Raji (cell line): Measurements from ENCODE around the gene ROR1.

ENCODE experiments used
- POLR2A ChIP-seq: IDR thresholded peaks from 2 replicates; pipeline ENCODE4 v1.6.1; 2011; ENCODE audit warnings: low read depth, low read length, control low read depth; ENCODE audit not compliant: insufficient read depth

ROR1 gene

DNA sequence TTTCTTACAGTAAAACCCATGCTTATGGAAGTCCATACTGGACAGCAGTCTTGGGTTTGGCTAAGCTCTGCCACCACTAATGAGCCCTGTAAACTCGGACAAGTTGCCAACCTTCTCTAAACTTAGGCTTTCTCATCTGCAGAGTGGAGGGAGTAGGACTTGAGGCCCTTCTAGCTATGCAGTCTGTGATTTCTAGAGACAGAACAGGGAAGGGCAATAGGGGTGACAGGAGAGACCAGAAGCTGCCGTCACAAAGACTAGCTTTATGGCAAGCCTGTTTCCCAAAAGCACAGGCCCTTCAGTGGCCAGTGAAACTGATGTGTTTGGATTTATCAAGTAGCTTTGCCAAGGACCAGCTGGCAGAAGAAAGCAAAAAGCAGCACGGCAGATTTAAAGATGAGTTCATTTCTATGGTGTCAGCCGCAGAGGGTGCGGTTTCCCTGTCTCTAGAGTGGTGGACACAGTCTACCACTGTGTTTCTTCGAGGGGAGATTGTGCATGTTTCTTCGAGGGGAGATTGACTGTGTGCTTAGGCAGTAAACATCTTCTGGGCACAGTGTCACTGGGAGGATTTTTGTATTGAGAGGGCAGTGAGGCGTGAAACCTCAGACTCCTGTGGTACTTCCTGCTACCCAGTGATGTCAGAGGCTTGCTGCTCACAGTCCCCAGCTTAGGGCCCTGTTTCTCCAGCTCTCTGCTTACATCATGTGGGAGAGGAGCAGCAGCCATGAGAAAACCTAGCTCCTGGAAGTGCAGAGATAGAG, 119.0 kb downstream of the ROR1 start:
- no peak for TF ChIP-seq POLR2A

DNA sequence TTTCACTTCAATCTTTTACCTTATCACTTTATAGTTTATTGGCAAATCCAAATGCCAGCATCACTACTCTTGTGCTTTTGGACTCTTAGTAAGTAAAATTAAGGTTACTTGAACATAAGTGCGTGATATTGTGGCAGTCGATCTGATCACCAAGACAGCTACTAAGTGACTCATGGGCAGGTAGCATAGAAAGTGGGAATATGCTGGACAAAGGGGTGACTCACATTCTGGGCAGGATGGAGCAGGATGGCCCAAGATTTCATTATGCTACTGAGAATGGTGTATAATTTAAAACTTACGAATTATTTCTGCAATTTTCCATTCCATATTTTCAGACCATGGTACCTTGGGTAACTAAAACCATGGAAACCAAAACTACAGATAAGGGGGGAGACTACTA, 120.2 kb downstream of the ROR1 start:
- no peak for TF ChIP-seq POLR2A

DNA sequence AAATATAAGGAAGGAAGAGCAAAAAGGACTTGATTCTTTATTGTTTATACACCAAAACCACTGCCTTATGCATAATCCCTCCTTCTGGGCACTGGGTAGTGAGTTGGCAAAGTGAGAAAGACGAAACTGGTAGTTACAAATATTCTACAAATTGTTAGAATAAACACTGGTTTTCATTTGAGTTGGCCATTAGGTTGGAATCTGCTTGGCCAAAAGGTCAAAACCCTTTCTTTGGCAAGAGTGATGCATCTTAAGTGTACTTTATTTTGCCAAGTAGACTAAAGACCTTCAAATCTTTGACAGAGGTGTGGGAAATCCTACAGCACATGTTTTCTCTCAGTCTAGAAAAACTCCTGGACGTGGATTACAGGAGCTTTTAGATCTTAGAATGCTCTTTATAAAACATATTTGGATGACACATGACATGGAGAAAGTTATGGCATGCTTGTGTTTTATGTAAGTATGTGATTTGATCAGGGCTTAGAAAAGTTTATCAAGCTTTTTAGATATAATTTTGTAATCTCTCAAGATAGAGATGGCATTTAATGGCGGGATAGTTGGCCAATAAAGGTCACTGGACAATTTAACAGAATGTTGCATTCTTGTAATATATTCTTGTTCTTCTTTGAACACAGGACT, 120.9 kb downstream of the ROR1 start:
- no peak for TF ChIP-seq POLR2A

DNA sequence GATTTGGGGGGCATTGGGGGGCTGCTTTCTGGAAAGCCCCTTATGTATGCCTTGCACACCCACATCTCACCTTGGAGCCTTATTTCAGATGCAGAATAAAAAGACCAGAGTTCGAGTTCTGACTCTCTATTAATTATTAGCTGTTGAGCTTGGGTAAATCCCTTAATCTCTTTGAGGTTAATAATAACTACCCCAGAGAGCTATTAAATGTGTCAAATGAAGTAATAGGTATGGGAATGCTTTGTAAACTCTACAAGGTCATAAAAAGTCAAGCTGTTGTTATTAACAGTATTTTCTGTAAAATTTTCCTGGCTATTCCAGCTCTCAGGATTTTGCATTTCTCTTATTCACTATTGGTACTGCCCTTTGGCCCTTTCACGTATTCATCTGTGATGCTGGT, 122.9 kb downstream of the ROR1 start:
- no peak for TF ChIP-seq POLR2A

DNA sequence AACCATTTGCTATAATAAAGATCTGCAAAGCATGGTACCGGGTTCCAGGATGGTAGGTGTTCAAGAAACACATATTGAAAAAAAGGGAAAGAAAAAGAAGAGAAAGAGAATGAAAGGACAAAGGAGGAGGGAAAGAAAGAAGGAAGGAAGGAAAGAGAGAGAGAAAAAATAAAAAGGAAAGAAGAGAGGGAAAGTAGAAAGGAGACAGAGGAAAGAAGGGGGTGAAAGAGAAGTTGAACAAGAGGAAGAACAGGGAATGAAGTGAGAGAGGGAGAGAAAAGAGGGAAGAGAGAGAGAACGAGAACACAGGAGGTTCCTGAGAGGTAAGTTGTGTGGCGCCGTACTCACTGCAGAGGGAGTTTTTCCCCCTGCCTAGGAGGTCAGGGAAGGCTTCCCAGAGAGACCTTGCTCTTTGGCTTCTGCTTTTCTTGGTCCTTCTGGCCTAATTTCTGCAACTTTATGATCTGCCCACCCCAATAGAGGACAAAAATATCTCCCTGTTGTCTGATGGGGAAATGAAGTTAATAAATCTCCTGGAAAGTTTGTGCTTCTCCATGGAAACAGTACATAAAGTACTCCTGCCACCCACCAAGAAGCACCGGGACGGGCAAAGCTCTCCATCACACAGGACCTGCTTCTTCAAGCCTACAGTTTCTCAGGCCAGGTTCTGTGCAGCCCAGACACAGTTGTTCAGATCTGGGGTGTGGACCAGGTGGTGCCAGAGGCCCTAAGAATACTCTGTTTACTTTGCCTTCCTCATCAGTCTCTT, 124.8 kb downstream of the ROR1 start:
- no peak for TF ChIP-seq POLR2A

DNA sequence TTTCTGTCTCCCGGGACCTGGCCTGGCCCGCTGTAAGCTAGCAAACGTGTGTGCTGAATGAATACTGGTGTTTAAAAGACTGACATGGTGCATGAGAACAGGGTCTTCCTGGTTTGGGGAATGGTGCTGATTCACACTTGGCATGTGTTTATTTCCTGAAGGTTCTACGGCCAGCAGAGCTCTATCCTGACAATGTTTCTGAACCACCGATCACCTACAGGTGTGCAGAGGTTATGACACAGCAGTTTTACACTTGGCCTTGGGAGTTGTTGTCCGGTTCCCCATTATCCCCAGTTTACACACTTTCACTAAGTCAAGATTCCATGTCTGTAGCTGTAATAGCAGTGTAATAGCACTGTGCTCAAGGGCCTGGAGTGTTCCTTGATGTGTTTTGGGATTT, 127.3 kb downstream of the ROR1 start:
- TF ChIP-seq POLR2A, result no peak

DNA sequence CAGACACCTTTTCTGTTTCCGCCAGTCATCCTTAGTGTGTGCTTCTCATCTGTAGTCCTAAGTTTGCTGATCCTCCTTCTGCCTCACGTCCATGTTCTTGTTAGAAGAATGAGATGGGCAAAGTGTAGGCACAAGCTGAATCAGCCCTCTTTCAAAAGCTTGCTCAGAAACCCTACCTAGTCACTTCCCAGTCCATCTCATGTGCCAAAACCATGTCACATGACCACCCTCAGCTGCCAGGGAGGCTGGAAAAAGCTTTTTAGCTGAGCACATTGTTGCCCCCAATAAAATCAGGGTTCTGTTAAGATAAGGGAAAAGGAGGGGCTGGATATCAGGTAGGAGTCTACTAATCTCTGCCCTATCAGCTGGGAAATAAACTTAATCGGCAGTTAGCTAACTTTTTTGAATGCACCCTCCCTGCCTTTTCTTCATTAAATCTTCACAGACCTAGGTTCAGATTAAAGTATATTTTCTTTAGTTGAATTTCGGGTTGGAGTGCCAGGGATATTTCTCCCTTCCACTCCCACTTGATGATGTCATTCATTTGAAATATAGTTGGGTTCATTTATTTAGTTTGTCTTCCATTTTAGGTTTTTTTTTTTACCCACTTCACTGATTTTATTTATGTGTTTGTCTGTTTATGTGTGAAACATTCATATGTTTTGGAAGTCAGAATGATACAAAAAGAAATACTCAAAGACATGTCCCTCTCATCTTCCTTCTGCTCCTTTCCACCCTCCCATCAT, 129.2 kb downstream of the ROR1 start:
- TF ChIP-seq POLR2A, result no peak

DNA sequence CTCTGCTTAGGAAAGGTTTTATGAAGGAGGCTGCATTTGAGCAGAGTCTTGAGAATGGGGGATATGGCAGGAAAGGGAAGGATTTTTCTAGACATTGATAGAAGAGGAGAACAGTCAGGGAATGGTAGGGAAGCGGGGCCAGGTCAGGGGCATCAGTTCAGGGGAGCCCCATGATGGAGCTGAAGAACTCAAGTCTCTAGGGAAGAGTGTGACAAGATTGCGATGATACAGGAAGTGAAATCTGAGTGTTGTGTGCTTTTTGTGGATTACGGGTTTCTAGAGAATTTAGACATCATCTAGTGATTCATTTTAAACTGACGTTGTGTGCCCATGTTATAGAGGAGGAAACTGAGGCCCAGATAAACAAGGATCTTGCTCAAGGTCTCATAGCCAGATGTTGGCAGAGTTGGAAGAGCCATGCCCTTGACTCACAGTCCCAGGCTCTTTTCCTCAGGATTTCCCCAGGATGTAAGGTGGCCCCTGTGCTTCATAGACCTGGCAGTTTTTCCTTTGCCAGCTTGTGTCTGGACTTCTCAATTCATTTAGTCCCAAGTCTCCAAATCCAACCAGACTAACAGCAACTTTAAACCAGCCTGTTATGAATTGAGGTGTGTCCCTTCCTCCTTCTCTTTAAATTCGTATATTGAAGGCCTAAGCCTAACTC, 130.3 kb downstream of the ROR1 start:
- no peak for TF ChIP-seq POLR2A

DNA sequence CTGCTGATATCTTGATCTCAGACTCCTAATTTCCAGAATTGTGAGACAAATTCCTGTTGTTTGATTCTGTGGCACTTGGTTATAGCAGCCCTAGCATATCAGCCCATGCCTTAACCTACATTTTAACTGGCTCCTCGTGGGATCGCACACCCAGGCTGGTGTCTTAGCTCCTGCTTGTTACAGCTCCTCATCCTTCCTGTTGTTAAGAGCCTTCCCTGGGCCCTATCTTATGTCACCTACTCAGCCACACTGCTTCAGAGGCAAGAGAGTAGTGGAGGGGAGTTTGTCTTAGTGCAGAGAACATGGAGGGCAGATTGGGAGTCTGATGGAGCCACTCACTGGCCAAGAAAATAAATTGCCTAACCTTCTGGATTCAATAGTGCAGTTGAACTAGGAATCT, 131.0 kb downstream of the ROR1 start:
- TF ChIP-seq POLR2A, result no peak

DNA sequence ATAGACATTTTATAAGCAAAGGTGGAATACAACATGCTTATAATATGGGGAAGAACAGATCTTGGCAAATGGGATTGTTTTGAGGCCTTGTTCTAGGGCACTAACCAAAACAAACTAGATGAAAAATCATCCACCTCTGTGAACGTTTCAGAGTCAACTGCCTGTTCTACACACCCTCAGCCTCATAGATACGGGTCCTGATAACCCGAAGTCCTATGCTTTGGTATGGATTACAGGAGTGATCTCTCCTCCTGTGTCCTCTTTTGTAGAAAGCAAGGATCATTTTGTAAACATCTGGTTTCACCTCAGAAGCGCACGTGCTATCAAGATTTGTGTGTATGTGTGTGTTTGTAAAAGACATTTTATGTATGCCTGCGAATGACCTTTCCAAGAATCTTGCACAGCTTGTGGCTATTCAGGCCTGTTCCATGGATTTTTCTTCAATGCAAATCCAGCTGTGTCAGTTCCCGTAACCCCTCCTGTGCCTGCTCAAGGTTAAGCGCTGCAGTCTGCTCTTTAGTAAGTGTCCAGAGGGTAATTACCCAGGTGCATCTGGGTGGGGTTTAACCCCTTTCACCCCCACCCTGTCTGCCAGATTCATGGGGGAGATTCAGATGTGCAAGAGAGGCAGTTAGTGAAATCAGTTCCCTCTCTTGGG, 132.4 kb downstream of the ROR1 start:
- TF ChIP-seq POLR2A, result no peak

DNA sequence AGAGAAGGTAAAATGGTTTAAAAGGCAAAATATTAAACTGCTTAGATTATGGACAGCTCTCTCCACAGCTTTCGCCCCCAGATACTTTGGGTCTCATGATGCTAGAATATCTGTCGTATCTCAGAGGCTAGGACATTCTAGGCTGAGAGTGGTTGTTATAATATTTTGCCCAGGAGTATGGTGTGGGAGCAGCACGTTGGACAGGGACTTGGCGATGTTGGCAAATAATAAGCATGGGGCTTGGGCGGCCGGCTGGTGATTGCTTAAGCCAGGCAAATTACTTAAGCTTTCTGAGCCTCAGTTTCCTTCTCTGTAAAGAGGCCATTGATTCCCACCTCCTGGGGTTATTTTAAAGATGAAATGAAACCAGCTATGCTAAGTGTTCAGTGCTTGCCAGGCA, 133.2 kb downstream of the ROR1 start:
- no peak for TF ChIP-seq POLR2A

DNA sequence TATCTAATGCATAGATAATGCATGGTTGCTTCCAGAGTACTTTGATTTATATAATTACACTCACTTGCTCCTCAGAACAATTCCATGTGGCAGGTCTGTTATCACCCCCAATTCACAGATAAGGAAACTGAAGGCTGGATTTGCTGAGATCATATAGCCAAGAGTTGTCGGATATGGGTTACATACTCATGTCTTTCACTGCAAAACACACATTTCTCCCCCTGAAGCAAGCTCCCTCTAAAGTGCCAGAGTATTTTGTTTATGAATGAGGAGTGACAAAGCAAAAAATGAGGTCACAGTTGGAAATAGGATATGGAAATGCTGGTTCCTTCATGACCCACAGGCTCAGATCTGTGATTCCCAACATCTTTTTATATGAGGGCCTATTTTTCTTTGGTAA, 134.2 kb downstream of the ROR1 start:
- no peak for TF ChIP-seq POLR2A

DNA sequence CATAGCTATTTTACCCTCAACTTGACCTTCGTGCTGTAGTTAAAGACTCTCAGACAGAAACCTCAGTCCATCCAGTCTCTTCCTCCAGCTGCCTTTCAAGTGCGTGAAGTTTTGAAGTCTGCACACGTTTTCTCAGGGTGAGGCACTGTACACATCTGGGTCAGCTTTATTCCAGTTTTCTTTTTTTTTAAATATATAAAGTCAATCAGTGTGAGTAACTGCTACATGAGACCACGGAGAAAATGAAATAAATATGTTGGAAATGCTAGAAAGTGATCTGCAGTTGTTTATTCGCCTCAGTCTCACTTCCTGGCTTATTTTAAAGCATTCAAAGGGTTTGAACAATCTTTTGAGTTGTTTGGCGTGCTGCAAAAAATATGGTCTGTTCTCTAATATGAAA, 135.7 kb downstream of the ROR1 start:
- TF ChIP-seq POLR2A, result no peak

DNA sequence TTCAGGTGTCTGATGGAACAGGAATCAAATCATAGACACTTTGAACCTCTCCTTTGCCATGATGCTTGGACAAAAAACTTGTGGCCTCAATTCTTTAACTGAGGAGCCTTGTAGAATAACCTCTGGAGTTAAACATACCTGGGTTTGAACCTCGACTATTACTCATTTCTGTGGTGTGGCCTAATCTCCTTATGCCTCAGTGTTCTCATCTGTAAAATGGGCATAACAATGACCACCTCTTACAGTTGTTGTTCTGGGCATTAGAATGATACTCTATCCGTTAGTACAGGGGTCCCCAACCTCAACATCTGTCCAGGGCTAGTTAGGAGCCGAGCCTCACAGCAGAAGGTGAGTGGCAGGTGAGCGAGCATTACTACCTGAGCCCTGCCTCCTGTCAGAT, 137.2 kb downstream of the ROR1 start:
- no peak for TF ChIP-seq POLR2A
